ENCODE results near the gene TBCD. TPM values are rescaled to one million over a fixed set of nuclear protein-coding genes. Genes with fewer than 3 reads are reported as not detected.

Gene TBCD
- total RNA-seq, 1 donor from 2014 or later = 31.8 TPM

DNA sequence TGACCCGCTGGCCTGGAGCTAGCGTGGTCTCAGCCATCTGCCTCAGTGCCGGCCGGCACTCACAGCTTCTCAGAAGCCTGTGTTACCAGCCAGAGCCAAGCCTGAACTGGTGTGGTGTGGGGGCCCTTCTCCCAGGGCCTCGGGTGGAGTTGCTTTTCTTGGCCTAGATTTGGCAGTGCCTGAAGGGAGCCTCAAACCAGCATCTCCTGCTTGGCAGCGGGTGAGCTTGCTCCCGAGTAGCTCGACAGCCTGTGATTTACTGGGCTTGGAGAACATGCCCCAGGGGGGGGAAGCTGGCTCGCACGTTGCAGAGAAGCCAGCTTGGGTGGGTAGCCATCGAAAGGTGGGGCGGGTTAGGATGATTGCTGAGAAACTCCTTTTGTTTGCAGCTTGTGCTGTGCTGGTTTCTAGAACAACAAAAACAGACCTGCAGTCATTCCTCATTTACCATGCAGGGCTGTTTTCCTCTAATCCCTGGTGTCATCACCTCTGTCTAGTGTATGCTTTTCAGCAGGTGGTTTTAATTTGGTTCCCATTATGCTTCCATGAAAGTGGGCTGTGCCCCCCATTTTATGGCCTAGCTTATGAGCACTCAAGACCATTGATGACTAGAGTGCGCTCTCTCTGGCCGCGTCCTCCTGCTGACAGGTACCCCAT is 42.2 kb downstream of the TBCD start:
- no peak for FAIRE-seq
- H3K9ac ChIP-seq (ENCODE audit: low read length) = no peak overlapping the region
- Mint-ChIP-seq H3K36me3 (ENCODE audit: low read depth, unreplicated experiment) (peaks cover 9% of the 10 kb centered on the region), H3K27me3 (ENCODE audit: low read depth, unreplicated experiment) (no peaks in the 10 kb centered on the region), H3K4me3 (ENCODE audit: unreplicated experiment) (no peak overlapping the region), H3K27ac (ENCODE audit: unreplicated experiment) (no peak overlapping the region), H3K4me1 (ENCODE audit: low read depth, unreplicated experiment) (peaks cover 8% of the 10 kb centered on the region), H3K9me3 (ENCODE audit: unreplicated experiment) (no peaks in the 10 kb centered on the region)
- no peak overlapping the region for H3K4me2 ChIP-seq (ENCODE audit: low read length)
- H4K20me1 ChIP-seq (ENCODE audit: insufficient read depth, low read length) = peaks cover 33% of the 10 kb centered on the region
- no peak for DNase-seq (ENCODE audit: low read depth)
- H3K27ac ChIP-seq (ENCODE audit: low read depth, low read length) = no peak overlapping the region
- H3K36me3 ChIP-seq (ENCODE audit: insufficient read depth, low read length) = no peaks in the 10 kb centered on the region
- H3K4me3 ChIP-seq (ENCODE audit: insufficient read depth, low read depth, low read length) = no peak overlapping the region
- no peaks in the 10 kb centered on the region for H3K27me3 ChIP-seq (ENCODE audit: insufficient read depth, low read length)
- no peak for TF ChIP-seq EZH2 (IDR thresholded peaks at IDR 0.05; ENCODE audit: insufficient read depth, low read length)
- TF ChIP-seq, protein P1, sequence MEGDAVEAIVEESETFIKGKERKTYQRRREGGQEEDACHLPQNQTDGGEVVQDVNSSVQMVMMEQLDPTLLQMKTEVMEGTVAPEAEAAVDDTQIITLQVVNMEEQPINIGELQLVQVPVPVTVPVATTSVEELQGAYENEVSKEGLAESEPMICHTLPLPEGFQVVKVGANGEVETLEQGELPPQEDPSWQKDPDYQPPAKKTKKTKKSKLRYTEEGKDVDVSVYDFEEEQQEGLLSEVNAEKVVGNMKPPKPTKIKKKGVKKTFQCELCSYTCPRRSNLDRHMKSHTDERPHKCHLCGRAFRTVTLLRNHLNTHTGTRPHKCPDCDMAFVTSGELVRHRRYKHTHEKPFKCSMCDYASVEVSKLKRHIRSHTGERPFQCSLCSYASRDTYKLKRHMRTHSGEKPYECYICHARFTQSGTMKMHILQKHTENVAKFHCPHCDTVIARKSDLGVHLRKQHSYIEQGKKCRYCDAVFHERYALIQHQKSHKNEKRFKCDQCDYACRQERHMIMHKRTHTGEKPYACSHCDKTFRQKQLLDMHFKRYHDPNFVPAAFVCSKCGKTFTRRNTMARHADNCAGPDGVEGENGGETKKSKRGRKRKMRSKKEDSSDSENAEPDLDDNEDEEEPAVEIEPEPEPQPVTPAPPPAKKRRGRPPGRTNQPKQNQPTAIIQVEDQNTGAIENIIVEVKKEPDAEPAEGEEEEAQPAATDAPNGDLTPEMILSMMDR (IDR thresholded peaks at IDR 0.05; ENCODE audit: insufficient read depth, low read depth, low read length) = no peak
- H2AFZ ChIP-seq (ENCODE audit: low read depth, low read length) = no peak overlapping the region
- peaks cover 48% of the 10 kb centered on the region for H3K79me2 ChIP-seq (ENCODE audit: insufficient read depth, low read length)
- peaks cover 8% of the 10 kb centered on the region for H3K4me1 ChIP-seq (ENCODE audit: insufficient read depth, low read length)
- H3K9me3 ChIP-seq (ENCODE audit: insufficient read depth, low read depth, low read length) = no peaks in the 10 kb centered on the region

DNA sequence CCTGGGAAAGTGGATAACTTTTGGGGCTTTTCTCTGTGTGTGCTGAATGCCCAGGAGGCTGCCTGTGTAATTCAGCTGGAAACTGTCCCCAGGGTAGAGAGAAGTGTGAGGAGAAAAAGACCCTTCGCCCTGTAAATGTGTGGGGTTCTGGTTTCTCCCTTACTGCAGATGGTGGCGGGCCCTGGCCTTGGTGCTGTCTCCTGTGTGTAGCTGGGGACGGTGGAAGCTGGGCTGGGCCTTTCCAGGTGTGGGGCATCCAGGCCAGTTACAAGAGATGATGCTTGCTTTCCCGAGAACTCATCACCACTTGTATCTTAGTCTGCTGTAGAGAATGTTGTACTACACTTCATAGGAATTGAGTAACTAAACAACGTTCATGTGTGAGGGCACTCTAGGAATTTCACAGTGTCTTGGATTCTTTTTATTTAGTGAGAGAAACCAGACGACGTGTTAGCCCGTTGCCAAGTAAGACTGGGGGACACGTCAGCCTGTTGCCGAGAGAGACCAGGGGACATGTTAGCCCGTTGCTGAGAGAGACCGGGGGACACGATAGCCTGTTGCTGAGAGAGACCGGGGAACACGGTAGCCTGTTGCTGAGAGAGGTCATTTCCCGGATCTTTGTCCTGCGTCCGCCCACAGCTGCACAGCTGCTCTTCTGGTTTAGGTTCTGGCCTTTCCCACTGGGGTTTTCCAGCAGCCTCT is 43.1 kb downstream of the TBCD start:
- H3K9ac ChIP-seq (ENCODE audit: low read length) = no peak overlapping the region
- H3K36me3 Mint-ChIP-seq (ENCODE audit: low read depth, unreplicated experiment) = peaks cover 11% of the 10 kb centered on the region

More for the DNA sequence above, 43.1 kb downstream of the TBCD start:
- Mint-ChIP-seq H3K9me3 (ENCODE audit: unreplicated experiment) (no peaks in the 10 kb centered on the region), H3K27me3 (ENCODE audit: low read depth, unreplicated experiment) (no peaks in the 10 kb centered on the region), H3K4me3 (ENCODE audit: unreplicated experiment) (no peak overlapping the region), H3K27ac (ENCODE audit: unreplicated experiment) (no peak overlapping the region), H3K4me1 (ENCODE audit: low read depth, unreplicated experiment) (peaks cover 8% of the 10 kb centered on the region)
- Histone ChIP-seq H3K36me3 (ENCODE audit: insufficient read depth, low read length) (no peaks in the 10 kb centered on the region), H3K27me3 (ENCODE audit: insufficient read depth, low read length) (no peaks in the 10 kb centered on the region), H3K4me3 (ENCODE audit: insufficient read depth, low read depth, low read length) (no peak overlapping the region), H3K4me2 (ENCODE audit: low read length) (no peak overlapping the region), H4K20me1 (ENCODE audit: insufficient read depth, low read length) (peaks cover 31% of the 10 kb centered on the region), H3K4me1 (ENCODE audit: insufficient read depth, low read length) (peaks cover 8% of the 10 kb centered on the region), H3K79me2 (ENCODE audit: insufficient read depth, low read length) (peaks cover 40% of the 10 kb centered on the region), H3K27ac (ENCODE audit: low read depth, low read length) (no peak overlapping the region), H3K9me3 (ENCODE audit: insufficient read depth, low read depth, low read length) (no peaks in the 10 kb centered on the region), H2AFZ (ENCODE audit: low read depth, low read length) (no peak overlapping the region)
- TF ChIP-seq, protein P1 (IDR thresholded peaks at IDR 0.05; ENCODE audit: insufficient read depth, low read depth, low read length) = no peak
- TF ChIP-seq EZH2 (IDR thresholded peaks at IDR 0.05; ENCODE audit: insufficient read depth, low read length) = no peak
- FAIRE-seq = no peak
- DNase-seq (ENCODE audit: low read depth) = no peak
